Nasal cavity respiratory epithelium epithelial cell of viscerocranial mucosa (primary cell): ENCODE data around the gene DDX31. TPM values are rescaled to one million over a fixed set of nuclear protein-coding genes. Genes with fewer than 3 reads are reported as not detected.

Experiments used
- total RNA-seq: library from RNA; depleted of rRNA; stranded (reverse); fragments of >200 nt; gene quantifications from 2 replicates; pipeline ENCODE4 v1.2.3, GENCODE V29; 2014

Gene DDX31
- 18.5 and 26.9 TPM in 2 replicates for total RNA-seq

DNA sequence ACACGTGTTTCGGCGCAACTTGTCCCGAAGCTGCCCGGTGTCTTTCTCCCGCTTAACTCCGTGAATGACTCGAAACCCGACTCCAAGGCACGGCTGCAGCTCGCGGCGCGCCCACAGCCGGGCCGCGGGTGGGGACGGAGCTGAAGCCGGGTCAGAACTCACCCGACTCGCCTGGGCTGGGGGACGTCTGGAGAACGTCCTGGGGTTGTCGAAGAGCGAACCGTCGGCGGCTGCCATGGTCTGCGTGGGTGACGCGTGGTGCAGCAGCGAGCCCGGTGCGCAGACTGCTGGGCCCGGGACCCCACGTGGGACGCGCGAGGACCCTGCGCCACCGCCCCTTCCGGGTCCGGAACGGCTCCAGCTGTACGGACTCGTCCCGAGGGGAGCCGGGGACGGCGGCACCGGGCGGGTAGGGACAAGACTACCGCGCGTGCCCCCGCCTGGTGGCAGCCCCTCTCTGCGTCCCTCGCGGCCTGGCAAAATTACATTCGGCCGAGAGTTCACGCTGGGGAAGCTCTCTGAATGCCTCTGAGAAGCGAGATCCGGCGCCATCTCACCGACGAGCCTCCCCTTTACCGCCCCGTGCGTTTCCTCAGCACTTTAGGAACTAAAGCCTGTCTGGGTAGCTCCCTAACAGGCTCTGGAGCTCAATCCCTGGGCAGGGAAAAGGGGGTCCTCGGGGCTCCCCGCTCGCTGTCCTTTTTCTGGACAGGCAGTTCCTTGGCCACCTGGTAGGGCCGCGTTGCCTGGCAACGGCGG, at the start of gene DDX31:
TSS of gene DDX31 (minus strand) at position 286 of the 759 bp plus-strand sequence. CDS start at position 237, 49 bp downstream.

DNA sequence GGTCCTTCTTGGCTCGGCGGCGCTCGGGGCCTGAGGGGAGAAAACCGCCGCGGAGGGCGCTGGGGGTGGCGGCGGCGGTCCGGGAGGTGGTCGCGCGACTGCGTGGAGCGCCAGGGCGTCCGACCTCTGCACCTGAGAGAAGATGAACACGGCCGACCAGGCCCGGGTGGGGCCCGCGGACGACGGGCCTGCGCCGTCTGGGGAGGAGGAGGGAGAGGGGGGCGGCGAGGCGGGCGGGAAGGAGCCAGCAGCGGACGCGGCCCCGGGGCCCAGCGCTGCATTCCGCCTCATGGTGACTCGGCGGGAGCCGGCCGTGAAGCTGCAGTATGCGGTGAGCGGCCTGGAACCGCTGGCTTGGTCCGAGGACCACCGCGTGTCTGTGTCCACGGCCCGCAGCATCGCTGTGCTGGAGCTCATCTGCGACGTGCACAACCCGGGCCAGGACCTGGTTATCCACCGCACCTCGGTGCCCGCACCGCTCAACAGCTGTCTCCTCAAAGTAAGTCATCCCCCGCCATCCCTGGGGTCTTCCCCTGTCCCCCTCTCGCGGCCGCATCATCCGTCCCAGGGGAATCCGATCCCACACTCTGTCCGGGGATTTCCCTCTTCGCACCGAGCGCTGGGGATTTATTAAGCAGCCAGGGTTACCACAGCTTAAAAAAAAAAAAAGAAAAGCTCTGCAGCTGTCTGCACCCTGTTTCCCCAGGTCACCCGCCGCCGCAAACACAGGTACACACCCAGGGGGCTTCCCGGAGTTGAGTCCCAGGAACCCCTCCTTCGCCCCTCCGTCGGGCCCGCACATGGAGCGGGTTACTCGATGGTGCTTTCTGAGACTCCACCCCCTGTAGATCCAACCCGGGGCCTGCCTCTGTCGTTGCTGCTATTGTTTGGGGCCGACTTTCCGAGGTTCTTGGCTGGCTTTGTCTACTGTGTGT, 941 bp upstream of the DDX31 start, which contains the start of gene GTF3C4:
TSS of gene GTF3C4 (plus strand) at position 8 of the 935 bp plus-strand sequence. CDS start at position 143, 135 bp downstream.

DNA sequence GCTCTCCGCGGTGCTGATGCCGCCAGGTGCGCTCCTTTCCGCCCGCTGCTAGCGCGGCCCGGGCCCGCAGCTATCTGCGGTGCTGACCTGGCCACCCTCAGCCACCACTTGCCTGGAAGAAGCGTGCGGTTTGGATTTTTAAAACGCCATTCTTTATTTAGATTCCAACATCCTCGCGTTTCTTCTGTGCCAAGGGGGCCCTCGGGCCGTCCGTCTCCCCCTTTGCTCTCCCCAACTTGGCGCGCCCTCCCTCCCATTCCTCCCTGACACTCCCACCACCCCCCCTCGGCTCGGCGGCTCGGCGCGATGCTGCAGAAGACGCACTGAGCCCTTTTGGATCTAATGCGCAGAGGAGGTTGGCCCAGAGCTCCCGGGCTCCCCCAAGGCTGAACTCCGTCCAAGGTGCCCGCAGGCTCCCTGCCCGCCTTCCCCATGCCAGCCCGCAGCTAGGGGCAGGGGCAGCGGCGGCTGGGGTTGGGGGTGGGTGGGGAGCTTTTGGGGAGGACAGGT, 87.5 kb downstream of the DDX31 start, which contains the start of gene BARHL1:
TSS of gene BARHL1 (plus strand) at position 331 of the 510 bp plus-strand sequence. CDS start 192 bp downstream, outside the sequence.

Other genes with a start within 250 kb of the DDX31 start
- not detected in 2 replicates for gene BARHL1, start 87.4 kb downstream of the DDX31 start, total RNA-seq
- 15.0 and 22.4 TPM in 2 replicates for gene GTF3C4, start 481 bp upstream of the DDX31 start, total RNA-seq
- gene AK8, start 208.3 kb upstream of the DDX31 start, total RNA-seq: 0.21 and 0.34 TPM in 2 replicates
- gene SPACA9, start 208.9 kb upstream of the DDX31 start, total RNA-seq: 1.4 and 2.8 TPM in 2 replicates